Fibroblast of lung (primary cell): ENCODE results near the gene GBX2. TPM values are rescaled to one million over a fixed set of nuclear protein-coding genes. Genes with fewer than 3 reads are reported as not detected.
"Not testable (repeated sequence)": the region's sequence is repeated elsewhere in the genome, so short reads cannot be mapped to it uniquely, and the experiment has no call there.

Experiments
- DNase-seq, 2 donors: peaks; one replicate each; pipeline versions ENCODE4 v3.0.0 to v3.0.0-alpha.2; 2010; ENCODE audit warnings: low read depth in 2 of 2
- H2AFZ ChIP-seq: 2 replicates; pipeline ENCODE4 v1.5.1; 2012; ENCODE audit warnings: low read length, control low read depth, inconsistent platforms
- H3K27ac ChIP-seq: 2 replicates; pipeline ENCODE4 v1.5.1; 2011; ENCODE audit warnings: low read length, control low read depth; ENCODE audit not compliant: insufficient read depth
- H3K27me3 ChIP-seq: 2 replicates; pipeline ENCODE4 v1.5.1; 2011; ENCODE audit warnings: mild to moderate bottlenecking, low read length; ENCODE audit not compliant: control insufficient read depth, insufficient read depth
- H3K36me3 ChIP-seq: 2 replicates; pipeline ENCODE4 v1.5.1; 2011; ENCODE audit warnings: low read length; ENCODE audit not compliant: control insufficient read depth, insufficient read depth
- H3K4me1 ChIP-seq: 2 replicates; pipeline ENCODE4 v1.5.1; 2011; ENCODE audit warnings: low read length; ENCODE audit not compliant: control insufficient read depth, insufficient read depth; ENCODE audit errors: extremely low read depth
- H3K4me2 ChIP-seq: 2 replicates; pipeline ENCODE4 v1.5.1; 2011; ENCODE audit warnings: low read length, control low read depth; ENCODE audit not compliant: insufficient read depth; ENCODE audit errors: extremely low read depth
- H3K4me3 ChIP-seq, 4 experiments: fragments of 200-600 bp in 1 of 4; sonication (generic) in 1 of 4; replicated peaks in 1 of 4; 2 replicates each; pipeline ENCODE4 v1.5.1; 2011 to 2016; ENCODE audit warnings: low read length in 4 of 4, low read depth in 3 of 4, mild to moderate bottlenecking in 3 of 4, control low read depth in 2 of 4, inconsistent platforms in 1 of 4, mixed read lengths in 1 of 4; ENCODE audit not compliant: insufficient read depth in 1 of 4; ENCODE audit errors: control extremely low read depth in 1 of 4
- H3K79me2 ChIP-seq: 2 replicates; pipeline ENCODE4 v1.5.1; 2012; ENCODE audit warnings: mild to moderate bottlenecking, low read length, inconsistent platforms; ENCODE audit not compliant: control insufficient read depth, insufficient read depth
- H3K9ac ChIP-seq: 2 replicates; pipeline ENCODE4 v1.5.1; 2011; ENCODE audit warnings: mild to moderate bottlenecking, low read length, control low read depth; ENCODE audit not compliant: insufficient read depth
- H3K9me3 ChIP-seq: 2 replicates; pipeline ENCODE4 v1.5.1; 2012; ENCODE audit warnings: low read depth, low read length; ENCODE audit not compliant: control insufficient read depth, insufficient read depth
- H4K20me1 ChIP-seq: 2 replicates; pipeline ENCODE4 v1.5.1; 2011; ENCODE audit warnings: low read length; ENCODE audit not compliant: control insufficient read depth, insufficient read depth; ENCODE audit errors: extremely low read depth
- EZH2 ChIP-seq: IDR thresholded peaks from 2 replicates; pipeline ENCODE4 v1.5.1; 2012; ENCODE audit warnings: low read length, control low read depth, mild to moderate bottlenecking; ENCODE audit errors: missing control alignments
- polyA plus RNA-seq, 2 donors: library from polyadenylated mRNA; depleted of rRNA in 1 of 2; stranded (reverse) in 1 of 2; unstranded in 1 of 2; fragments of >200 nt; gene quantifications; 2 replicates each; pipeline ENCODE4 v1.2.1, GENCODE V29; 2011 to 2012; ENCODE audit warnings: missing spikeins in 1 of 2
- total RNA-seq: library from RNA; depleted of rRNA; stranded (reverse); fragments of >200 nt; gene quantifications from 2 replicates; pipeline ENCODE4 v1.2.1, GENCODE V29; 2014
- TF ChIP-seq, protein P1 (sequence below), 2 donors: IDR thresholded peaks in 1 of 2; conservative IDR thresholded peaks in 1 of 2; 1 replicate in 1 of 2; 2 replicates in 1 of 2; pipeline ENCODE4 v1.5.1; 2011 to 2012; ENCODE audit warnings: low read length in 2 of 2, control low read depth in 1 of 2, inconsistent platforms in 1 of 2, low read depth in 1 of 2, mild to moderate bottlenecking in 1 of 2

Gene GBX2
- total and polyA plus RNA-seq, 2 donors (not counting 1 experiment from before 2014, with no cell fraction given), result 0.25 TPM; not detected in 1

DNA sequence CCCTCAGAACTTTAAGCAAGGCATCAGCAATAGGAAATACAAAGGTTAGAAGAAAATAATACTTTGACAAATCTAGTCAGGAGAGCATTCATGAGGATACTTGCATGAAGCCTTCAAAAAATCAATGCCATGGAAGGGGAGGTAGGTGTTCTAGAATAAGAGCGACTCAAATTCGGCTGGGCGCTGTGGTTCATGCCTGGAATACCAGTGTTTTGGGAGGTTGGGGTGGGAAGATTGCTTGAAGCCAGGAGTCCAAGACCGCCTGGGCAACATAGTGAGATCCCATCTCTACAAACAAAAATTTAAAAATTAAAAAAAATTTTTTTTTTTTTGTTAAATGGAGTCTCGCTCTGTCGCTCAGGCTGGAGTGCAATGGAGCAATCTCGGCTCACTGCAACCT is 21.8 kb downstream of the GBX2 start:
- Histone ChIP-seq H3K4me1 (no peaks in the 10 kb centered on the region), H3K36me3 (no peaks in the 10 kb centered on the region), H3K4me3 (no peak overlapping the region), H2AFZ (no peak overlapping the region), H3K27ac (no peak overlapping the region), H3K4me2 (no peak overlapping the region), H3K9me3 (no peaks in the 10 kb centered on the region), H3K79me2 (no peaks in the 10 kb centered on the region), H3K27me3 (no peaks in the 10 kb centered on the region), H3K9ac (no peak overlapping the region), H4K20me1 (no peaks in the 10 kb centered on the region)
- TF ChIP-seq, protein P1, sequence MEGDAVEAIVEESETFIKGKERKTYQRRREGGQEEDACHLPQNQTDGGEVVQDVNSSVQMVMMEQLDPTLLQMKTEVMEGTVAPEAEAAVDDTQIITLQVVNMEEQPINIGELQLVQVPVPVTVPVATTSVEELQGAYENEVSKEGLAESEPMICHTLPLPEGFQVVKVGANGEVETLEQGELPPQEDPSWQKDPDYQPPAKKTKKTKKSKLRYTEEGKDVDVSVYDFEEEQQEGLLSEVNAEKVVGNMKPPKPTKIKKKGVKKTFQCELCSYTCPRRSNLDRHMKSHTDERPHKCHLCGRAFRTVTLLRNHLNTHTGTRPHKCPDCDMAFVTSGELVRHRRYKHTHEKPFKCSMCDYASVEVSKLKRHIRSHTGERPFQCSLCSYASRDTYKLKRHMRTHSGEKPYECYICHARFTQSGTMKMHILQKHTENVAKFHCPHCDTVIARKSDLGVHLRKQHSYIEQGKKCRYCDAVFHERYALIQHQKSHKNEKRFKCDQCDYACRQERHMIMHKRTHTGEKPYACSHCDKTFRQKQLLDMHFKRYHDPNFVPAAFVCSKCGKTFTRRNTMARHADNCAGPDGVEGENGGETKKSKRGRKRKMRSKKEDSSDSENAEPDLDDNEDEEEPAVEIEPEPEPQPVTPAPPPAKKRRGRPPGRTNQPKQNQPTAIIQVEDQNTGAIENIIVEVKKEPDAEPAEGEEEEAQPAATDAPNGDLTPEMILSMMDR (conservative IDR thresholded peaks at IDR 0.05 in 1 of 2, IDR thresholded peaks at IDR 0.05 in 1 of 2; ENCODE audit: low read depth in 1 of 2, low read length in 2 of 2), result no peak
- no peak for TF ChIP-seq EZH2
- DNase-seq, result no peak

DNA sequence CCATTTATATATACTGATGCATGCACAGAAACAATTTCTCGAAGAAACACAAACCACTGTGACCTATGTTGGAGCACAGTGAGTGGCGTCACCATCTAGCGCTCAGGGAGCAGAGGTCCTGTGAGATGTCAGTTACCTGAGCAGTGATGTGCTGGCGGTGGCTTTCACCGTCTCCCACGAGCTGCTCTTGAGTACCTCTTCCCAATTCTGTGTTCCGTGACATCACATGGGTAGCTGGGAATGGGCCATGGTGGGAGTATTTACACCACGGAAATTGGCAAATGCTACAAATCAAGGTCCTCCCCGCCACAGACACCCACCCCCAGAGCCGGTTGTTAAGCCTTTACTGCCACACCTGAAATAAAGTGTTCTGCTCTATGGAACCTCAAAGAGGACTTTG is 24.4 kb downstream of the GBX2 start:
- Histone ChIP-seq H3K9ac (no peak overlapping the region), H3K36me3 (no peaks in the 10 kb centered on the region), H3K4me3 (no peak overlapping the region), H3K27ac (no peak overlapping the region), H3K4me2 (no peak overlapping the region), H3K27me3 (no peaks in the 10 kb centered on the region), H2AFZ (no peak overlapping the region), H3K9me3 (no peaks in the 10 kb centered on the region), H3K4me1 (no peaks in the 10 kb centered on the region), H4K20me1 (no peaks in the 10 kb centered on the region), H3K79me2 (no peaks in the 10 kb centered on the region)
- no peak for DNase-seq
- TF ChIP-seq, protein P1 (conservative IDR thresholded peaks at IDR 0.05 in 1 of 2, IDR thresholded peaks at IDR 0.05 in 1 of 2; ENCODE audit: low read depth in 1 of 2, low read length in 2 of 2), result no peak
- TF ChIP-seq EZH2, result no peak

DNA sequence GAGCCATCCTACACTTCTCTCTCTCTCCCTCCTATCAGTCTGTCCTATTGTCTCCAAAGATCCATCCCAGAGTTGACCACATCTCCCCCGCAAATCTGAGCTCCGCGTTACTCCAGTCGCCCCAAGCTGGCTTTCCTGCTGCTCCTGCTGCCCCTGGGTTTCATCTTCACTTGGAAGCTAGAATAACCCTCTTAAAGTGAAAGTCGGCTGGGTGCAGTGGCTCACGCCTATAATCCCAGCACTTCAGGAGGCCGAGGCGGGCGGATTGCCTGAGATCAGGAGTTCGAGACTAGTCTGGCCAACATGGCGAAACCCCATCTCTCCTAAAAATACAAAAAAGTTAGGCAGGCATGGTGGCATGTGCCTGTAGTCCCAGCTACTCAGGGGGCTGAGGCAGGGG is 26.6 kb downstream of the GBX2 start:
- DNase-seq, H3K9me3 ChIP-seq, H3K4me3 ChIP-seq, H3K27ac ChIP-seq, H3K4me2 ChIP-seq, H2AFZ ChIP-seq, H3K9ac ChIP-seq, H3K79me2 ChIP-seq, H3K27me3 ChIP-seq, H4K20me1 ChIP-seq, H3K4me1 ChIP-seq, H3K36me3 ChIP-seq: not testable (repeated sequence)
